Measurements from ENCODE around the gene SPRED2. TPM values are rescaled to one million over a fixed set of nuclear protein-coding genes. Genes with fewer than 3 reads are reported as not detected.

Gene SPRED2
- total and polyA plus RNA-seq, 2 of the 8 experiments (the other 6 are each of a cell fraction or from before 2014, with no cell fraction given): 15.3 to 22.5 TPM

GRCh38 chr2:65374575-65374974 lies 57.8 kb downstream of the SPRED2 start (continued):
- TF ChIP-seq CHD7 (IDR thresholded peaks at IDR 0.05; ENCODE audit: insufficient replicate concordance, low read length): no peak
- no peak for TF ChIP-seq CTCF (IDR thresholded peaks at IDR 0.05; ENCODE audit: control extremely low read depth in 1 of 3, insufficient read depth in 1 of 3, low read depth in 1 of 3, low read length in 3 of 3)
- no peak for TF ChIP-seq MAFK (IDR thresholded peaks at IDR 0.05; ENCODE audit: low read depth, low read length)
- TF ChIP-seq E2F6 (IDR thresholded peaks at IDR 0.05): no peak

Measured in H1 (cell line).